ENCODE results near the gene RRP1B. TPM values are rescaled to one million over a fixed set of nuclear protein-coding genes. Genes with fewer than 3 reads are reported as not detected.

Gene RRP1B
- total and polyA plus RNA-seq, 2 experiments from 2014 or later, result 54.8 to 95.7 TPM

- Mint-ChIP-seq H3K4me3 (0 out of 3 replicates have a peak overlapping the region, but pooled peaks have one; percentile 15), H3K36me3 (ENCODE audit: low read depth) (peaks cover 28% of the 10 kb centered on the region), H3K27me3 (ENCODE audit: insufficient read depth, low read depth, poor library complexity) (peaks cover 12% of the 10 kb centered on the region), H3K4me1 (peaks cover 19% of the 10 kb centered on the region), H3K9me3 (peaks cover 4% of the 10 kb centered on the region; the same call in 1 of the 3 replicates), H3K27ac (no peak overlapping the region)
- Histone ChIP-seq H4K20me1 (replicated peaks; ENCODE audit: insufficient read depth) (peaks cover 20% of the 10 kb centered on the region), H3K79me2 (replicated peaks; ENCODE audit: insufficient read depth) (peaks cover 37% of the 10 kb centered on the region), H3F3A (replicated peaks; ENCODE audit: low read depth) (peaks cover 17% of the 10 kb centered on the region; the same call in 1 of the 2 replicates), H3K4me3 (no peak overlapping the region), H3K4me1 (ENCODE audit: insufficient read depth) (peaks cover 14% of the 10 kb centered on the region), H3K27ac (ENCODE audit: low read depth) (no peak overlapping the region), H3K27me3 (ENCODE audit: insufficient read depth) (no peaks in the 10 kb centered on the region), H2AFZ (no peak overlapping the region), H3K36me3 (ENCODE audit: insufficient read depth) (peaks cover 10% of the 10 kb centered on the region), H3K9me2 (ENCODE audit: insufficient read depth) (no peaks in the 10 kb centered on the region), H3K4me2 (no peak overlapping the region)
- ATAC-seq (no peak), DNase-seq (ENCODE audit: low spot score) (no peak)
- TF ChIP-seq EZH2phosphoT487 (IDR thresholded peaks at IDR 0.05; ENCODE audit: unreplicated experiment), result no peak
- no peak for TF ChIP-seq CREB1 (CRISPR knock-in tag; IDR thresholded peaks at IDR 0.05; ENCODE audit: low read depth)
- TF ChIP-seq JUNB (IDR thresholded peaks at IDR 0.05; ENCODE audit: unreplicated experiment), result no peak
- TF ChIP-seq, protein P1, sequence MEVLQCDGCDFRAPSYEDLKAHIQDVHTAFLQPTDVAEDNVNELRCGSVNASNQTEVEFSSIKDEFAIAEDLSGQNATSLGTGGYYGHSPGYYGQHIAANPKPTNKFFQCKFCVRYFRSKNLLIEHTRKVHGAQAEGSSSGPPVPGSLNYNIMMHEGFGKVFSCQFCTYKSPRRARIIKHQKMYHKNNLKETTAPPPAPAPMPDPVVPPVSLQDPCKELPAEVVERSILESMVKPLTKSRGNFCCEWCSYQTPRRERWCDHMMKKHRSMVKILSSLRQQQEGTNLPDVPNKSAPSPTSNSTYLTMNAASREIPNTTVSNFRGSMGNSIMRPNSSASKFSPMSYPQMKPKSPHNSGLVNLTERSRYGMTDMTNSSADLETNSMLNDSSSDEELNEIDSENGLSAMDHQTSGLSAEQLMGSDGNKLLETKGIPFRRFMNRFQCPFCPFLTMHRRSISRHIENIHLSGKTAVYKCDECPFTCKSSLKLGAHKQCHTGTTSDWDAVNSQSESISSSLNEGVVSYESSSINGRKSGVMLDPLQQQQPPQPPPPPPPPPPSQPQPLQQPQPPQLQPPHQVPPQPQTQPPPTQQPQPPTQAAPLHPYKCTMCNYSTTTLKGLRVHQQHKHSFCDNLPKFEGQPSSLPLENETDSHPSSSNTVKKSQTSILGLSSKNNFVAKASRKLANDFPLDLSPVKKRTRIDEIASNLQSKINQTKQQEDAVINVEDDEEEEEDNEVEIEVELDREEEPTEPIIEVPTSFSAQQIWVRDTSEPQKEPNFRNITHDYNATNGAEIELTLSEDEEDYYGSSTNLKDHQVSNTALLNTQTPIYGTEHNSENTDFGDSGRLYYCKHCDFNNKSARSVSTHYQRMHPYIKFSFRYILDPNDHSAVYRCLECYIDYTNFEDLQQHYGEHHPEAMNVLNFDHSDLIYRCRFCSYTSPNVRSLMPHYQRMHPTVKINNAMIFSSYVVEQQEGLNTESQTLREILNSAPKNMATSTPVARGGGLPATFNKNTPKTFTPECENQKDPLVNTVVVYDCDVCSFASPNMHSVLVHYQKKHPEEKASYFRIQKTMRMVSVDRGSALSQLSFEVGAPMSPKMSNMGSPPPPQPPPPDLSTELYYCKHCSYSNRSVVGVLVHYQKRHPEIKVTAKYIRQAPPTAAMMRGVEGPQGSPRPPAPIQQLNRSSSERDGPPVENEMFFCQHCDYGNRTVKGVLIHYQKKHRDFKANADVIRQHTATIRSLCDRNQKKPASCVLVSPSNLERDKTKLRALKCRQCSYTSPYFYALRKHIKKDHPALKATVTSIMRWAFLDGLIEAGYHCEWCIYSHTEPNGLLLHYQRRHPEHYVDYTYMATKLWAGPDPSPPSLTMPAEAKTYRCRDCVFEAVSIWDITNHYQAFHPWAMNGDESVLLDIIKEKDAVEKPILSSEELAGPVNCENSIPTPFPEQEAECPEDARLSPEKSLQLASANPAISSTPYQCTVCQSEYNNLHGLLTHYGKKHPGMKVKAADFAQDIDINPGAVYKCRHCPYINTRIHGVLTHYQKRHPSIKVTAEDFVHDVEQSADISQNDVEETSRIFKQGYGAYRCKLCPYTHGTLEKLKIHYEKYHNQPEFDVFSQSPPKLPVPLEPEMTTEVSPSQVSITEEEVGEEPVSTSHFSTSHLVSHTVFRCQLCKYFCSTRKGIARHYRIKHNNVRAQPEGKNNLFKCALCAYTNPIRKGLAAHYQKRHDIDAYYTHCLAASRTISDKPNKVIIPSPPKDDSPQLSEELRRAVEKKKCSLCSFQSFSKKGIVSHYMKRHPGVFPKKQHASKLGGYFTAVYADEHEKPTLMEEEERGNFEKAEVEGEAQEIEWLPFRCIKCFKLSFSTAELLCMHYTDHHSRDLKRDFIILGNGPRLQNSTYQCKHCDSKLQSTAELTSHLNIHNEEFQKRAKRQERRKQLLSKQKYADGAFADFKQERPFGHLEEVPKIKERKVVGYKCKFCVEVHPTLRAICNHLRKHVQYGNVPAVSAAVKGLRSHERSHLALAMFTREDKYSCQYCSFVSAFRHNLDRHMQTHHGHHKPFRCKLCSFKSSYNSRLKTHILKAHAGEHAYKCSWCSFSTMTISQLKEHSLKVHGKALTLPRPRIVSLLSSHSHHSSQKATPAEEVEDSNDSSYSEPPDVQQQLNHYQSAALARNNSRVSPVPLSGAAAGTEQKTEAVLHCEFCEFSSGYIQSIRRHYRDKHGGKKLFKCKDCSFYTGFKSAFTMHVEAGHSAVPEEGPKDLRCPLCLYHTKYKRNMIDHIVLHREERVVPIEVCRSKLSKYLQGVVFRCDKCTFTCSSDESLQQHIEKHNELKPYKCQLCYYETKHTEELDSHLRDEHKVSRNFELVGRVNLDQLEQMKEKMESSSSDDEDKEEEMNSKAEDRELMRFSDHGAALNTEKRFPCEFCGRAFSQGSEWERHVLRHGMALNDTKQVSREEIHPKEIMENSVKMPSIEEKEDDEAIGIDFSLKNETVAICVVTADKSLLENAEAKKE (CRISPR knock-in tag; IDR thresholded peaks at IDR 0.05), result no peak
- no peak for TF ChIP-seq CTCF (conservative IDR thresholded peaks at IDR 0.05; ENCODE audit: low read depth in 2 of 2)
- TF ChIP-seq POLR2AphosphoS5 (IDR thresholded peaks at IDR 0.05; ENCODE audit: low read depth), result no peak
- TF ChIP-seq, protein P2, sequence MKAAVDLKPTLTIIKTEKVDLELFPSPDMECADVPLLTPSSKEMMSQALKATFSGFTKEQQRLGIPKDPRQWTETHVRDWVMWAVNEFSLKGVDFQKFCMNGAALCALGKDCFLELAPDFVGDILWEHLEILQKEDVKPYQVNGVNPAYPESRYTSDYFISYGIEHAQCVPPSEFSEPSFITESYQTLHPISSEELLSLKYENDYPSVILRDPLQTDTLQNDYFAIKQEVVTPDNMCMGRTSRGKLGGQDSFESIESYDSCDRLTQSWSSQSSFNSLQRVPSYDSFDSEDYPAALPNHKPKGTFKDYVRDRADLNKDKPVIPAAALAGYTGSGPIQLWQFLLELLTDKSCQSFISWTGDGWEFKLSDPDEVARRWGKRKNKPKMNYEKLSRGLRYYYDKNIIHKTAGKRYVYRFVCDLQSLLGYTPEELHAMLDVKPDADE (IDR thresholded peaks at IDR 0.05), result no peak
- no peak for TF ChIP-seq ZNF114 (CRISPR knock-in tag; IDR thresholded peaks at IDR 0.05)
- TF ChIP-seq NANOG (IDR thresholded peaks at IDR 0.05; ENCODE audit: borderline replicate concordance), result no peak
- TF ChIP-seq, protein P3, sequence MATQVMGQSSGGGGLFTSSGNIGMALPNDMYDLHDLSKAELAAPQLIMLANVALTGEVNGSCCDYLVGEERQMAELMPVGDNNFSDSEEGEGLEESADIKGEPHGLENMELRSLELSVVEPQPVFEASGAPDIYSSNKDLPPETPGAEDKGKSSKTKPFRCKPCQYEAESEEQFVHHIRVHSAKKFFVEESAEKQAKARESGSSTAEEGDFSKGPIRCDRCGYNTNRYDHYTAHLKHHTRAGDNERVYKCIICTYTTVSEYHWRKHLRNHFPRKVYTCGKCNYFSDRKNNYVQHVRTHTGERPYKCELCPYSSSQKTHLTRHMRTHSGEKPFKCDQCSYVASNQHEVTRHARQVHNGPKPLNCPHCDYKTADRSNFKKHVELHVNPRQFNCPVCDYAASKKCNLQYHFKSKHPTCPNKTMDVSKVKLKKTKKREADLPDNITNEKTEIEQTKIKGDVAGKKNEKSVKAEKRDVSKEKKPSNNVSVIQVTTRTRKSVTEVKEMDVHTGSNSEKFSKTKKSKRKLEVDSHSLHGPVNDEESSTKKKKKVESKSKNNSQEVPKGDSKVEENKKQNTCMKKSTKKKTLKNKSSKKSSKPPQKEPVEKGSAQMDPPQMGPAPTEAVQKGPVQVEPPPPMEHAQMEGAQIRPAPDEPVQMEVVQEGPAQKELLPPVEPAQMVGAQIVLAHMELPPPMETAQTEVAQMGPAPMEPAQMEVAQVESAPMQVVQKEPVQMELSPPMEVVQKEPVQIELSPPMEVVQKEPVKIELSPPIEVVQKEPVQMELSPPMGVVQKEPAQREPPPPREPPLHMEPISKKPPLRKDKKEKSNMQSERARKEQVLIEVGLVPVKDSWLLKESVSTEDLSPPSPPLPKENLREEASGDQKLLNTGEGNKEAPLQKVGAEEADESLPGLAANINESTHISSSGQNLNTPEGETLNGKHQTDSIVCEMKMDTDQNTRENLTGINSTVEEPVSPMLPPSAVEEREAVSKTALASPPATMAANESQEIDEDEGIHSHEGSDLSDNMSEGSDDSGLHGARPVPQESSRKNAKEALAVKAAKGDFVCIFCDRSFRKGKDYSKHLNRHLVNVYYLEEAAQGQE (IDR thresholded peaks at IDR 0.05; ENCODE audit: unreplicated experiment), result no peak
- no peak for TF ChIP-seq STAT1 (IDR thresholded peaks at IDR 0.05; ENCODE audit: unreplicated experiment)
- no peak for TF ChIP-seq EZH2 (IDR thresholded peaks at IDR 0.05; ENCODE audit: low read depth, unreplicated experiment)
Observed at GRCh38 chr21:43658088-43658741, 1.1 kb upstream of the RRP1B start.

Data from GM23338 (cell line).